Superior temporal gyrus (tissue), 1 donor: ENCODE measurements around the gene KLK15.
"Not testable (repeated sequence)": the region's sequence is repeated elsewhere in the genome, so short reads cannot be mapped to it uniquely, and the experiment has no call there.

Experiments
- DNase-seq: peaks from one replicate; pipeline ENCODE4 v3.0.0-alpha.2; 2016; ENCODE audit errors: extremely low spot score

Gene KLK15

GRCh38 chr19:50821248-50821612, 12.1 kb downstream of the KLK15 start:
- DNase-seq, result no peak

- DNase-seq, result no peak
These were observed 12.7 kb downstream of the KLK15 start for GRCh38 chr19:50820549-50821247.

- DNase-seq, result no peak
These were observed 13.3 kb downstream of the KLK15 start for GRCh38 chr19:50820086-50820485.

GRCh38 chr19:50819636-50820035, 13.7 kb downstream of the KLK15 start:
- no peak for DNase-seq

GRCh38 chr19:50818859-50819472, 14.4 kb downstream of the KLK15 start:
- DNase-seq, result no peak

GRCh38 chr19:50817941-50818858, 15.2 kb downstream of the KLK15 start:
- no peak for DNase-seq

GRCh38 chr19:50815439-50815838, 17.9 kb downstream of the KLK15 start:
- DNase-seq, result no peak

- DNase-seq, result no peak
These were observed 18.5 kb downstream of the KLK15 start for GRCh38 chr19:50814883-50815282.

- no peak for DNase-seq
These were observed 20.9 kb downstream of the KLK15 start for GRCh38 chr19:50812474-50812873.

GRCh38 chr19:50811622-50812238, 21.6 kb downstream of the KLK15 start:
- DNase-seq, result not testable (repeated sequence)

GRCh38 chr19:50808856-50809255, 24.5 kb downstream of the KLK15 start:
- DNase-seq, result no peak

- DNase-seq, result peak; percentile 99
These were observed 28.7 kb downstream of the KLK15 start for GRCh38 chr19:50804420-50805272.

- DNase-seq, result no peak
These were observed 29.5 kb downstream of the KLK15 start for GRCh38 chr19:50803633-50804419.

GRCh38 chr19:50801107-50801506, 32.3 kb downstream of the KLK15 start:
- no peak for DNase-seq

GRCh38 chr19:50799547-50799851, 33.9 kb downstream of the KLK15 start:
- DNase-seq, result no peak

GRCh38 chr19:50798659-50799546, 34.5 kb downstream of the KLK15 start:
- DNase-seq, result no peak

GRCh38 chr19:50797781-50798658, 35.4 kb downstream of the KLK15 start:
- DNase-seq, result no peak

GRCh38 chr19:50797429-50797780, 36.0 kb downstream of the KLK15 start:
- DNase-seq, result no peak
